NCI-H2196 treated with DMSO at 0.1 percent for 48 hours (cell line): ENCODE measurements around the gene CD180.
"Not testable (repeated sequence)": the region's sequence is repeated elsewhere in the genome, so short reads cannot be mapped to it uniquely, and the experiment has no call there.

Experiments used
- DNase-seq: peaks from one replicate; lab custom pipeline; 2025; ENCODE audit not compliant: unreplicated experiment; lab: John Stamatoyannopoulos, UW

Gene CD180

DNA sequence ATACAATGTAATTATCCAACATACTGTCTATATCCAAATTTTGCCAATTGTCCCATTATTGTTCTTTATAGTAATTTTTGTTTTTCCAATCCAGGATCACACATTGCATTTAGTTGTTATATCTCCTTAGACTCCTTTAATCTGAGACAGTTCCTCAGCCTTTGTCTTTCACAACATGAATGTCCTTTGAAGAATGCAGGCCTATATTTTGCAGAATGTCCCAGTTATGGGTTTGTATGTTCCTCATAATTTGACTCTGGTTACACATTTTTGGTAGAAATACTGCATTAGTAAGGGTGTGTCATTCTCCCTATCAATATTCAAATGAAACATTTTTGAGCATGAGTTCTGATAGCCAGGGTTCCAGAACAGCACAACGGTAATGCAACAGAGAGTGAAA is 6.7 kb downstream of the CD180 start:
- DNase-seq = no peak

DNA sequence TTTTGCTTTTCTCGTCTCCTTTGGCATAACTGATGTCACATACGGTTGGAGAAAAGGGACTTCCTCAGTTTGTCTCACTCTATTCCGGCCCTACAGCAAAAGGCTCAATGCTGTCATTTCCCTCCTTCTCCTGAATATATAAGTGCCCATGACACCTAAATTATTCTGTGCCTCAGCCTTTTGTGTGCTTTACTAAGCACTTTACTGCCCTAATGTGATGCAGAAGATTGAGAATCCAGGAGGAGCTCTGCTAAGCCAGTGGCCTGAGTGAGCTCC is 7.6 kb downstream of the CD180 start:
- DNase-seq = no peak

- no peak for DNase-seq
Observed at GRCh38 chr5:67188274-67189078, 8.1 kb downstream of the CD180 start.

GRCh38 chr5:67187006-67187715 is 9.4 kb downstream of the CD180 start:
- DNase-seq = no peak

- no peak for DNase-seq
Observed at GRCh38 chr5:67183859-67184258, 12.7 kb downstream of the CD180 start.

GRCh38 chr5:67182301-67182790 is 14.3 kb downstream of the CD180 start:
- no peak for DNase-seq

- DNase-seq = no peak
Observed at GRCh38 chr5:67181648-67182221, 14.9 kb downstream of the CD180 start.

DNA sequence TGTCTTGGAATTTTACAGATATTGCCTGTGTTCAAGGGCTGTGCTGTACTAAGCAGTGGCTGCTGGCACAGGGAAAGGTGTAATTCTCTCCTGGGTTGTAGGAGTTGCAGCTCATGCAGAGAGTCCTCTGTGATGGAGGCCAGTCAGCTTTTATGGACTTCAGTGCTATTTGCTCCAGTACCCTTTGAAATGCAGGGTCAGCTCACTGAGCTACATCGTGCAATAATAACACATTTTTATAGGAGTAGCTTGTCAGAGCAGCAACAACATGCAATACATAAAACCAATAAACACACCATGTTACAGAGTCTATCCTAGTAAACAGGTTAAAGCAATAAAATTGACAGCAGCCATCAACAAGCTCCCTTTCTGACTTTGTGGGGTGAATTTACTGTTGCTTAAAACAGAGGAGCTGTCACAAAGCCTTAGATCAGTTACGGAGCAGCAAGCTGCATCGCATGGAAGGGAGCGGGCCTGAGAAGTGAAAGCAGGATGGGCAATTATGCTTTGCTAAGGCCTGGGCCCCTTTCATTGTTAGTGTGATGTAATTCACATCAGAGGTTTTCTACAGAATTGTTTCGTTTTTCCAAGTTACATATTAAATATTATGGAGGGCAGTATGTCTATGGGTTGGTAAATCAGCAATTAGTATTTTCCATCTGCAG is 16.8 kb downstream of the CD180 start:
- no peak for DNase-seq

DNA sequence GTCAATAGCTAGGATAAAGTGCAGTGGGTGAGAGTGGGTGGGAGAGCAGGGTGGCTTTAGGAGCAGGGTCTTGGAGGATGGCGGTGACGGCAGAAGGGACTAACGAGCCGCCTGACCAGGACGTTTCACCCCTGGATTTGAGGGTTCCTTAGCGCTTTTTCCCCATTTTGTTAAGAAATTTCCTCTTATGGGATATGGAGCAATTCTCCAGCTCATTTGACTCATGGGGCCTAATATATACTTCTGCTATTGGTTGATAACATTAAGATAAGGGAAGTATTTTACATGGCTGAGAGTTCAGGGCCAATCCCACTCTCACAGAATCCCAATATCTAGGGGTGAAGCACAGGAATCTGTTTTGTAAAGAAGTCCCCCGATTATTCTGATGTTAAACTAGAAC is 17.6 kb downstream of the CD180 start:
- DNase-seq = no peak

DNA sequence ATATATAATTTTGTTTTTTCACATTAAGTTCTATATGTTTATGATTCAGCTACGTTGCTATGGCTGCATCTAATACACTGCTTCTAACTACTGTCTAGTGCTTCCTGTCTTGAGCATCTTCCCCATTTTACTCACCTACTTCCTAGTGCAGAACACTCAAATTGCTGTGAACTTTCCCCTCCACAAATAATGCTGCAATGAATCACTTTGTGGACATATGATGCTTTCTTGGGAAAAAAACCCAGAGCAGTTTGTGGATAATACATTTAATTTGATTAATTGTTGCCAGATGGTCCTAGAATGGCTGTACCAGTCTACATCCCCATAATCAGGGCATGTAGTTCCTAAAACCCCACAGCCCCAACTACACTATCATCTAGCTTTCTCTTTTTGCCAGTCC is 18.5 kb downstream of the CD180 start:
- DNase-seq = no peak

DNA sequence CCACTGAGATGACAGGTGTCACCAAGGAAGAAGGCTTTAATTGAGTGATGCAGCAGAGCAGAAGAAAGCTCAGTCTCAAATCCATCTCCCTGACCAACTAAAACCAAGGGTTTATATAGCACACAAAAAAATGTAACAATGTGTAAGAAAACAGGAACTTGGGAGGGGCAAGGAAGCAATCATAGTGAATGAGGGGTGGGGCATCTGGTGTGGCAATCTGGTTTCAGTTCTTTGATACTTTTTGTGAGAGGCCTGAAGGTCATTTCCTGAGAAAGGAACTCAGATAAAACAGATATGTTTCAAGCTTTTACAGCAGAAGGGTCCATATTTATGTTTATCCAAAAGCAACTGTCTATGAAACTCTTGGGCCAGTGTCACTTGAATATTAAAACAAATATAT is 19.7 kb downstream of the CD180 start:
- no peak for DNase-seq

GRCh38 chr5:67173959-67174358 is 22.6 kb downstream of the CD180 start:
- DNase-seq = no peak

GRCh38 chr5:67173351-67173750 is 23.2 kb downstream of the CD180 start:
- not testable (repeated sequence) for DNase-seq

GRCh38 chr5:67170767-67171166 is 25.8 kb downstream of the CD180 start:
- DNase-seq = no peak

GRCh38 chr5:67168069-67168468 is 28.5 kb downstream of the CD180 start:
- DNase-seq = no peak

DNA sequence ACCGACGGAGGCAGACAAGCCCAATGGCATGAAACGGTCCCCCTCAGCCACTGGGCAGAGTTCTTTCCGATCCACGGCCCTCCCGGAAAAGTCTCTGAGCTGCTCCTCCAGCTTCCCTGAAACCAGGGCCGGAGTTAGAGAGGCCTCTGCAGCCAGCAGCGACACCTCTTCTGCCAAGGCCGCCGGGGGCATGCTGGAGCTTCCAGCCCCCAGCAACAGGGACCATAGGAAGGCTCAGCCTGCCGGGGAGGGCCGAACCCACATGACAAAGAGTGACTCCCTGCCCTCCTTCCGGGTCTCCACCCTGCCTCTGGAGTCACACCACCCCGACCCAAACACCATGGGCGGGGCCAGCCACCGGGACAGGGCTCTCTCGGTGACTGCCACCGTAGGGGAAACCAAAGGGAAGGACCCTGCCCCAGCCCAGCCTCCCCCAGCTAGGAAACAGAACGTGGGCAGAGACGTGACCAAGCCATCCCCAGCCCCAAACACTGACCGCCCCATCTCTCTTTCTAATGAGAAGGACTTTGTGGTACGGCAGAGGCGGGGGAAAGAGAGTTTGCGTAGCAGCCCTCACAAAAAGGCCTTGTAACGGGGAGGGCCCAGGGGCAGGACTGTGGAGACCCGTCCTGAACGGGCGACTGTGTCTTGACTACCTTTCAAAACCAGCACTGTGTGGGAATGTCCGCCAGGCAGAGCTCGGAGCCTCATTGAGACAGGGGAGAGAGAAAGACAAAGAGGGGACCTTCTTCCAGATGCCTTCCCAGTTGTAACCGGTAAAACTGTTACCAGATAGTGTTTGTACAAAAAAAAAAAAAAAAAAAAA is 29.9 kb downstream of the CD180 start:
- DNase-seq = no peak

GRCh38 chr5:67165526-67166459 is 30.8 kb downstream of the CD180 start:
- no peak for DNase-seq

GRCh38 chr5:67164856-67165525 is 31.6 kb downstream of the CD180 start:
- no peak for DNase-seq

- no peak for DNase-seq
Observed at GRCh38 chr5:67163863-67164595, 32.6 kb downstream of the CD180 start.
